HepG2 (cell line): ENCODE results near the gene EBF4. TPM values are rescaled to one million over a fixed set of nuclear protein-coding genes. Genes with fewer than 3 reads are reported as not detected.
A peak's percentile ranks its signal among the peaks of the same experiment; 100 is the strongest.

Source experiments
- BHLHE40 ChIP-seq: IDR thresholded peaks from 2 replicates; pipeline ENCODE4 v1.6.1; 2011; ENCODE audit warnings: low read length, improper control_type of control experiment
- BRCA1 ChIP-seq: sonication (generic); formaldehyde crosslinking; IDR thresholded peaks from 2 replicates; pipeline ENCODE4 v1.4.0; 2020; ENCODE audit warnings: missing genetic modification reagents
- CENPX ChIP-seq: sonication (generic); formaldehyde crosslinking; IDR thresholded peaks from 2 replicates; pipeline ENCODE4 v1.9.0; 2021; ENCODE audit warnings: mild to moderate bottlenecking, missing genetic modification reagents, moderate library complexity
- HBP1 ChIP-seq: IDR thresholded peaks from 2 replicates; pipeline ENCODE4 v1.6.1; 2016; ENCODE audit warnings: low read depth, control low read depth
- HMGXB4 ChIP-seq, 2 experiments: sonication (generic) in 1 of 2; formaldehyde crosslinking in 1 of 2; IDR thresholded peaks; 2 replicates each; pipeline versions ENCODE4 v1.4.0 to v1.6.1; 2018 to 2020; ENCODE audit warnings: missing genetic modification reagents in 2 of 2, borderline replicate concordance in 1 of 2, low read depth in 1 of 2, mild to moderate bottlenecking in 1 of 2, missing biosample characterization in 1 of 2
- LBX2 ChIP-seq: sonication (generic); formaldehyde crosslinking; IDR thresholded peaks from 2 replicates; pipeline ENCODE4 v1.5.0; 2020; ENCODE audit warnings: missing genetic modification reagents, mild to moderate bottlenecking, borderline replicate concordance
- MED1 ChIP-seq: sonication (generic); formaldehyde crosslinking; IDR thresholded peaks from 2 replicates; pipeline ENCODE4 v1.4.0; 2020; ENCODE audit warnings: missing genetic modification reagents
- NONO ChIP-seq, 2 experiments: fragments of 450-650 bp in 1 of 2; sonication (generic) in 1 of 2; formaldehyde crosslinking in 1 of 2; IDR thresholded peaks in 1 of 2; conservative IDR thresholded peaks in 1 of 2; 2 replicates each; pipeline versions ENCODE4 v1.6.1 to v1.8.0; 2017 to 2022; ENCODE audit warnings: mild to moderate bottlenecking in 1 of 2, missing genetic modification reagents in 1 of 2, moderate library complexity in 1 of 2
- PRDM4 ChIP-seq: sonication (generic); formaldehyde crosslinking; IDR thresholded peaks from 2 replicates; pipeline ENCODE4 v1.9.0; 2021; ENCODE audit warnings: missing genetic modification reagents, borderline replicate concordance
- ZBED4 ChIP-seq: sonication (generic); formaldehyde crosslinking; IDR thresholded peaks from 2 replicates; pipeline ENCODE4 v1.4.0; 2020; ENCODE audit warnings: missing genetic modification reagents, borderline replicate concordance
- ZBTB10 ChIP-seq: sonication (generic); formaldehyde crosslinking; IDR thresholded peaks from 2 replicates; pipeline ENCODE4 v1.4.0; 2020; ENCODE audit warnings: missing genetic modification reagents, borderline replicate concordance
- polyA plus RNA-seq, 8 experiments: library from polyadenylated mRNA; depleted of rRNA in 3 of 8; stranded (reverse) in 7 of 8; unstranded in 1 of 8; fragments of >200 nt; fragmentation: Illumina TruSeq in 4 of 8; extraction: Trizol in 4 of 8; gene quantifications; 2 replicates each; pipeline versions ENCODE4 v1.2.1 to v1.2.3, GENCODE V29; 2011 to 2016; ENCODE audit warnings: low read depth in 4 of 8, missing spikeins in 1 of 8, mixed read lengths in 1 of 8; ENCODE audit not compliant: insufficient read depth in 1 of 8
- total RNA-seq, 5 experiments: library from RNA; depleted of rRNA; stranded (reverse); fragments of >200 nt; fragmentation: Illumina TruSeq; extraction: Trizol; gene quantifications; 2 replicates each; pipeline ENCODE4 v1.2.3, GENCODE V29; 2016; ENCODE audit warnings: low read depth in 1 of 5

The EBF4 gene
- total and polyA plus RNA-seq, 2 of the 13 experiments (the other 11 are each of a cell fraction or from before 2014, with no cell fraction given), result 0.84 to 2.2 TPM

GRCh38 chr20:2692036-2692885 lies at the start of gene EBF4 (continued):
- TF ChIP-seq MED1 (peak; percentile 37; the same call in 1 of the 2 replicates), LBX2 (CRISPR knock-in tag) (no peak), BRCA1 (CRISPR knock-in tag) (0 out of 2 replicates have a peak, but pooled peaks have one; percentile 36), ZBTB10 (CRISPR knock-in tag) (no peak; the same call in 1 of the 2 replicates), NONO (IDR thresholded peaks at IDR 0.05) (no peak), NONO (CRISPR knock-in tag; conservative IDR thresholded peaks at IDR 0.05) (no peak), PRDM4 (CRISPR knock-in tag) (peak; percentile 14; the same call in 1 of the 2 replicates), HMGXB4 (CRISPR knock-in tag; IDR thresholded peaks at IDR 0.05; ENCODE audit: borderline replicate concordance in 1 of 2, low read depth in 1 of 2) (peak in 1 of 2 experiments; percentile 45; a peak in 1 of 4 replicates), HBP1 (CRISPR knock-in tag) (0 out of 2 replicates have a peak, but pooled peaks have one; percentile 43), BHLHE40 (no peak), CENPX (CRISPR knock-in tag) (no peak), ZBED4 (CRISPR knock-in tag) (no peak)
